NCI-H2081 treated with DMSO at 0.1 percent for 48 hours (cell line): ENCODE measurements around the gene PCNX4.
"Not testable (repeated sequence)": the region's sequence is repeated elsewhere in the genome, so short reads cannot be mapped to it uniquely, and the experiment has no call there.

Source experiments
- DNase-seq: peaks from one replicate; lab custom pipeline; 2025; lab: John Stamatoyannopoulos, UW

Gene PCNX4

GRCh38 chr14:60091550-60092525 is at the start of gene PCNX4:
Gene PCNX4, plus strand, starts transcription at chr14:60091923. Its CDS starts 15,716 bp downstream, at chr14:60107639.
- DNase-seq = peak; percentile 92

DNA sequence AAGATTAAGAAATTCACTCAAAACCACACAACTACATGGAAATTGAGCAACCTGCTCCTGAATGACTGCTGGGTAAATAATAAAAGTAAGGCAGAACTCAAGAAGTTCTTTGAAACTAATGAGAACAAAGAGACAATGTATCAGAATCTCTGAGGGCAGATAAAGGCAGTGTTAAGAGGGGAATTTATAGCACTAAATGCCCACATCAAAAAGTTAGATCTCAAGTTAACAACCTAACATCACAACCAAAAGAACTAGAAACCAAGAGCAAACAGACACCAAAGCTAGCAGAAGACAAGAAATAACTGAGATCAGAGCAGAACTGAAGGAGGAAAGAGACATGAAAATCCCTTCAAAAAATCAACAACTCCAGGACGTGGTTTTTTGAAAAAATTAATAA is 43.7 kb upstream of the PCNX4 start:
- DNase-seq = not testable (repeated sequence)

DNA sequence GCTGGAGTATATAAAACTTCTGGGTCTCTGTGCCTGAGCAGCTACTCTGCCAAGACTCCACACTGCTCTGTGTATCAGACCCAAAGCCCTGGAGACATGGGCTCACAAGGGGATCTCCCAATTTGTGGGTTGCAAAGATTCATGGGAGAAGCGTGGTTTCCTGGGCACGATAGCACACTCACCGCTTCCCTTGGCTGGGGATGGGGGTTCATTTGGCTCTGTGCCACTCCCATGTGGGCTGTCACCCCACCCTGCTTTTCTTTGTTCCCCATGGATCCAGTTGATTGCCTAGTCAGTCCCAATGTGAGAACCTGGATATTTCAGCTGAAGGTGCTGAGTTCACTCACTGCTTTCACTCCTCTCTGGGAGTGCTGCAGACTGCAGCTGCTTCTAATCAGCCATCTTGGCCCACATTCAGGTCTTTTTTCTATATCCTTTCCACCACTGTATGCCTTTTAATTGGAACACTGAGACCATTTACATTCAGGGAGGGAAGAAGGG is 40.0 kb upstream of the PCNX4 start:
- DNase-seq = no peak

- no peak for DNase-seq
These were observed 33.6 kb upstream of the PCNX4 start for GRCh38 chr14:60058087-60058486.

- DNase-seq = no peak
These were observed 30.4 kb upstream of the PCNX4 start for GRCh38 chr14:60061371-60061770.

GRCh38 chr14:60064491-60065072 is 27.1 kb upstream of the PCNX4 start:
- no peak for DNase-seq

DNA sequence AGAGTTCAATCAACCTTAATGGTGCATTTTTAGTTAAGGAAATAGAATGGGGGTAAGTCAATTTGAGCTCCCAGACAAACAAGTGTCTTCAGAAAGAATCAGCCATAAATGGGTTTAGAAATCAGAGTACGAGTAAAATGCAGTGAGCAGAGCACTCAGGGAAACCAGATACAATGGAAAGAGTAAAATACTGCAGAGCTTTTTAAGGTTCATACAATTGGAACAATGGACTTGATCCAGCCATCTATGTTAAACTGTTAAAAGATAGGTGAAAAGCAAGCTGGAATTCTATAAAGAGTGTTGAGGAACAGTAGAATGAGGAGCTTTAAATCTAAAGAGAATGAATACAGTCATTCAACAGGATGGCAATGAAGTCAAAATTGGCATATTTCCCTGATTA is 23.8 kb upstream of the PCNX4 start:
- DNase-seq = no peak

DNA sequence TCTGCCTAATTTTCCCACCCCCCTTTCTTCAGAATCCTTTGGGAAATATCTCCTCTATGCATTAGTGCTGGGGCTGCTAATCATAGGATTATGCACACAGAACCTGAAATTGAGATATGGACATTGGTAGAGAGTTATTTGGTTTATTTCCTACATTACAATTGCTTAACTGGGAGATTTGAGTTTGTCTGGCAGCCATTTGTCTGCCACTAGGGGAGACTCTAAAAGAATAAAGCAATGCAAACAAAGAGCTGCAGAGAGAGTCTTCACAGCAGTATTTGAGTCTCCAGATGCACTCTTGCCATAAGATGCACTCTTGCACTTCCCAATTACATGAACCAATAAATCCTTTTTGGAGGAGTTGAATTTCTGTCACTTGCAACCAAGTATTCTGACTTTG is 12.0 kb upstream of the PCNX4 start:
- DNase-seq = no peak

- DNase-seq = no peak
These were observed 6.6 kb upstream of the PCNX4 start for GRCh38 chr14:60085085-60085484.

DNA sequence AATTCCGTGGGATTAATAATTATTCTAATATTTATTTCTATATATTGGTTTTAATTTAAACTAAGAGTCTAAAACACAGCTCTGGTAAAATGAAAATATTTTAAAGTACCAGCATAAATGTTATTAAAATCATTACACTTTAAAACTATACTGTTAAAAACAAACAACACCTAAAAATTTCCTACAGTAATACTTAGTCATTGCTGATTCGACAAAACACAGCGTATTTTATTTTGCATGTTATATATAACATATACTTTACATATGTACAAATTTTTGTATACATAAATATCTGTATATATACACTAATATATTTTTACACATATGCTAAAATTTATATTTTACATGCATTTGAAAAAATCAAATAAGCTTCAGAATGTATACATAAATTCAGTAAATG is 6.0 kb upstream of the PCNX4 start:
- DNase-seq = no peak

- no peak for DNase-seq
These were observed 4.1 kb upstream of the PCNX4 start for GRCh38 chr14:60087668-60088067.

- DNase-seq = no peak
These were observed 2.5 kb upstream of the PCNX4 start for GRCh38 chr14:60089221-60089620.

- DNase-seq = no peak
These were observed 731 bp upstream of the PCNX4 start for GRCh38 chr14:60090864-60091519.

DNA sequence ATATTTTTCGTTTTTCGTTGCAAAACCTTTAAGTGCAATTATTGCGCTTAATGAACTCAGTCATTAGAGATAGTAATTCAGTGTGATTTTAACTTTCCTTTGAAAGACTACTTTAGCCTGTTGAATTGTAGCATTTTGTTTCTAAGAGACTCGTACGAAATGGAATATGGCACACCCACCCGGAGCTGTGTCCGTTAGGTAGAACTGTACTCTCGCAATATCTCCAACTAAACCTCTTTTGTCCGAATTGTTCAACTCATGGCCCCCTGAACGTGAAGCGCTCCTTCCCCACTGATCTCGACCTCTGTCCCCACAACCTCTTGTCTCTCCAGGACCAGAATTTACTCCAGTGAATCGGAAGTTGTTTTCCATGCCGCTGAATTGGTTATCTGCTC is 800 bp downstream of the PCNX4 start:
- DNase-seq = no peak

GRCh38 chr14:60093080-60093479 is 1.4 kb downstream of the PCNX4 start:
- DNase-seq = no peak

- DNase-seq = no peak
These were observed 1.9 kb downstream of the PCNX4 start for GRCh38 chr14:60093606-60094005.

DNA sequence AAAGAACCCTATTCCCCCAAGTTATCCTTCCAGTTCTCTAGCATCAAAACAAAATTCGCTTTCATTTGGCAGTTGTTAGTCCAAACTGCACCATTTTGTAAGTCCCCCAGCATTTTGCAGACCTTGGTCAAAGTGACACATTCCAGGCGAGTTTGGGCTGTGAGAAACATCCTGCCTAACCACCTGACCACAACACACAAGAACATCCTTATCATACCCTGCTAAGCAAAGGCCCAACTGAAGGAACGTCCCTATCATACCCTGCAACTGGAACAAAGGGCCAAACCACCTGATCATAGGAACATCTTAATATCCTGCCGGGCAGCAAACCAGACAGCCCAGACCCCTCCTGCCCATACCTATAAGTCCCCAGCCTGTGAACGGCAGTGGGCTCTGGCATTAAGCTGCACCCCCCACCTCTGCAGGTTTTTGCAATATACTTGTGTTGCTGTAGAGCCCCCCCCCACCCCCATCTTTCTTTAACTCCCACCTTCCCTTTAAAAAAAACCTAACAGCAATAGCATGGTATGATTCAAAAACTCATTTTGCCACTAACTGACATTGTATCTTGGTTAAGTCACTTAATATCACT is 2.7 kb downstream of the PCNX4 start:
- no peak for DNase-seq

- DNase-seq = no peak
These were observed 3.5 kb downstream of the PCNX4 start for GRCh38 chr14:60095231-60095630.

GRCh38 chr14:60095781-60096450 is 4.2 kb downstream of the PCNX4 start:
- DNase-seq = no peak

DNA sequence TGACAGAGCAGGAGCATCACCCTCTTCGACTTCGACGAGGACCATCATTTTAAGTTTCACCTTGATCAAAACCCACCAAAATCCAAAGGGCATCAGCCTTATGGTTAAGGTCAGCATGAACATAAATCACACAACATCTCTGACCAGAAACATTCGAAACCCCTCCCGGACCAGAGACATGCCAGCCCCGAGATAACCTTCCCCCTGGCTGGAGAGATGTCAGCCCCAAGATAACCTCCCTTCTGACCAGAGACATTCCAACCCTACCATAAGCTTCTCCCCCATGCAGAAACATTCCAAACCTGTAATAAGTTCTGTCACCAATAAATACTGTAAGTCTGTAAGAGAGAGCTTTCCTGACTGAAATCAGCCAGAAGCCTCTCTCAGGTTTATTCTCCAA is 6.3 kb downstream of the PCNX4 start:
- DNase-seq = no peak

GRCh38 chr14:60099855-60100254 is 8.1 kb downstream of the PCNX4 start:
- not testable (repeated sequence) for DNase-seq

- no peak for DNase-seq
These were observed 10.1 kb downstream of the PCNX4 start for GRCh38 chr14:60101786-60102185.
